GM19372 (cell line): Measurements from ENCODE around the gene BRD1.

Experiments used
- ATAC-seq: cut with Tn5 transposase; IDR thresholded peaks from one replicate; pipeline ENCODE4 v1.9.1; 2021; ENCODE audit warnings: mild to moderate bottlenecking, low read depth, moderate library complexity; ENCODE audit not compliant: unreplicated experiment

The BRD1 gene

DNA sequence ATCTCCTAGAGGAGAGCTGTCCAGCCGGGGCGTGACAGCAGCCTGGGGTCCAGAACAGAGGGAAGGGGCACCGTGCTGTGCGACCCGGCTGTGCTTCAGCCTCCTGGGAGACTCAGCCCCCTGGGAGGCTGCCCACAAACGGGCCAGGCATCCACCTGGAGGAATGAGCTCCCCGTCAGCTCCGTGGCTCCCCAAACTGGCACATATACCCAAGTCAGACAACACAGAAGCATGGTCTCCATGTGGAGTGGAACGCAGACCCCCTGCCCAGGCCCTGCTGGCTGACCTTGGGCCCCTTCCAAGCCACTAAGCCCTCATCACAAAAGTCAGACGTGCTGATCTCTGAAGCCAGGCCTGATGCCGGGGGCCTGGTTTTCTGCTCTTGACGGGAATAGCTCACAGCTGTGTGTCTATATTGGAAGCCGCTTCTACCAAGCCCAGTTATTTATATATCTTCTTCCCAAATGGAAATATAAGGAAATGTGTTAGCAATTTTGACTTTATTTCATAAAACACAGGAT, 91.7 kb downstream of the BRD1 start:
- ATAC-seq = no peak

DNA sequence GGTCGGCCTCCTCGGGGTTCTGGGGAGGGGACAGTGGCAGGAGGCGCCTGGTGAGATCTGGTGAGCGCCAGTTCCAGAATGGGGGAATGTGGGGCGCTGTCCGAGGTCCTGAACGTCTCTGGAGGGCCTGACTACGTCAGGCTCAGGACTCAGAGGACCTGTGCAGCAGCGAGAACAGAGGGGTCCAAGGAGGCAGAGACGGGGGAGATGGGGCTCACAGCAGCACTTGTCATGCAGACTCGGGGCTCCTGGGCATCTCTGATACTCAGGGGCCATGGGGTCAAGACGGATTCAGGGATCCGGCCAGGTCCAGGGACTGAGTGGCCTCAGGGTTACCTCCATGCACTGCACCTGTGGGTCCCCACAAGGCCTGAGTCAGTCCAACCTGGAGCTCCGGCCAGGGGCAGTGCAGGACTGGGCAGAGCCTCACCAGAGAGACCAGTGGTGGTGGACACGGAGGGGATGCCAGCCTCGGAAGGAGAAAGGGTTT, 92.2 kb downstream of the BRD1 start:
- ATAC-seq = no peak

DNA sequence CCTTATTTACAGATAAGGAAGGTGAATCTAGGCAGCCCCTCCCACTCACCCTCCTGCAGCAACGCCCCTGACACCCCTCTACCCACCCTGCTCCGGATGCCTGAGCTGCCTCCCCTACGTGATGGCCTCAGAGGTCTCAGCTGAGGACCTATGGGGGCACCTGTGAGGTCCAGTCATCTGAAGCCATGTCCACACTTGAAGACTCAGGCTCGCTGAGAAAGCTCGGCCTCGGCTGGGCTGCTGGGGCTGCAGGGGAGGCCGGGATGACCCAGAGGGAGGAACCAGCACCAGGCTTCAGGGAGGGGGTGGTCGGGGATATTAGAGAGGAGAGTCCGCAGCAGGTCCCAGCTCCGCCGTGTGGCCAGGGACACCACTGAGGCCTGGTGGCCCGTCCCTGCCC, 92.8 kb downstream of the BRD1 start:
- ATAC-seq = no peak

DNA sequence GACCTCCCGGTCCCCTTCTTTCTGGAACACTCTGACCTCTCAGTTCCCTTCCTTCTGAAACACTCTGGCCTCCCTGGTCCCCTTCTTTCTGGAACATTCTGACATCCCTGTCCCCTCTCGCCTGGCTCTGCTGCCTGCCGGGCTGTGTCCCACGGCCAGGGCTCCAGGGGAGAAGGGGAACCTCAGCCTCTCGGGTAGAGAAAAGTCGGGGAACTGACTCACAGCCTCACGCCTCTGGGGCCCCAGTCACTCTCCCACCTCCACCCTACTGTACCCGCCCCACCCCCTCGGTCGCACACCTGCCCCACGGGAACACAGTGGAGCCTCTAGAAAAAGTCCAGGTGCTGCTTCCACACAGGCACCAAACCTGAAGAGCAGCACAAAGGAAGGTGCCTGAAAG, 93.3 kb downstream of the BRD1 start:
- ATAC-seq = no peak

DNA sequence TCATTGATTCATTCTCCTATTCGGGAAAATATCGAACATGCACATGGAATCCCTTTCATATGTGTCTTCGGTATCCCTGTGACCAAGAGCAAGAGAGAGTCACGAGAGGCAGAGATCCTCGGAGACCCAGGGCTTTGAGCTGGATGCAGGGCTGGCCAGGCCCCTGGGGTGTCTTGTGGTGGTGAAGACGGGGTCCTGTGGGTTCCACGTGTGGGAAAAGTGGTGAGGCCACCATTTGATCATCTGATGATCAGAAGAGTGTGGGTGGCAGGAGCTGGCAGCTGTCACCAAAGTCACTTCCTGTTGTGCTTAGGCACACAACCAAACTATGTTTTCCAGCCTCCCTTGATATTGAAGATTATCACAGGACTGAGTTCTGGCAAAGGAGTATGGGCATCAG, 94.0 kb downstream of the BRD1 start:
- no peak for ATAC-seq

DNA sequence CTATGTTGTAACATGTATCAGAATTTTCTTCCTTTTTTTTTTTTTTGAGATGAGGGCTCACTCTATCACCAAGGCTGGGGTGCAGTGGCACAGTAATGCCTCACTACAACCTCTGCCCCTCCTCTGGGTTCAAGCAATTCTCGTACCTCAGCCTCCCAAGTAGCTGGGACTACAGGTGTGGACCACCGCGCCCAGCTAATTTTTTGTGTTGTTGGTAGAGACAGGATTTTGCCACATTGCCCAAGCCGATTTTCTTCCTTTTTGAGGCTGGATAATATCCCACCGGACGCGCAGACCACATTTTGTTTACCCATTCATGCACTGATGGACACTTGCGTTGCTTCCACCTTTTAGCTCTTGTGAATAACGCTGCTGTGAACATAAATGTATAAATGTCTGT, 97.0 kb downstream of the BRD1 start:
- no peak for ATAC-seq

DNA sequence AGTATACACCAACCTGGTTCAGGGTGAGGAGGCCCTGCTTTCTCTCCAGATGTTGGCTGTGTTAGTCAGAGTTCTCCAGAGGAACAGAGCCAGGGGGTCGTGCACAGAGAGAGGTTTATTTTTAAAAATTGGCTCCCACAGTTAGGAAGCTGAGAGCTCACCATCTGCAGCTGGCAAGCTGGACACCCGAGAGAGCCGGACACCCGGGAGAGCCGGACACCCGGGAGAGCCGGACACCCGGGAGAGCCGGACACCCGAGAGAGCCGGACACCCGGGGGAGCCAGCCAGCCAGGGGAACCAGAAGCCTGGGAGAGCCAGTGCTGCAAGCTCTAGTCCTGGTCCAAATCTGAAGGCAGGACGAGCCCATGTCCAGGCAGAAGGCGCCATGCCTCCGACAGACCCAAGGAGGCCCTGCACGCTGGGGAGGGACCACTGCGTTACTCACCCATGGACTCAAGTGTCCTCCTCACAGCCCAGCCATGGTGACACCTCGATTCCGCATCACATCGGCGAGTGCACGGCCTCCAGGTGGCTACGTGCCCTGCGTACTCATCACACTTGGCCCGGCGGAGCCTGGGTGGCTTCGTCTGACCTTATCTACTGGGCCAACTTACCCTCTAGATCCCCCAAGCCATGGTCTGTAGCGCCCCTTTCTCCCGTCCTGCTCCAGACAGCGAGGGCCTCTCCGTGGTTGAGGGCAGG, 99.0 kb downstream of the BRD1 start:
- no peak for ATAC-seq

DNA sequence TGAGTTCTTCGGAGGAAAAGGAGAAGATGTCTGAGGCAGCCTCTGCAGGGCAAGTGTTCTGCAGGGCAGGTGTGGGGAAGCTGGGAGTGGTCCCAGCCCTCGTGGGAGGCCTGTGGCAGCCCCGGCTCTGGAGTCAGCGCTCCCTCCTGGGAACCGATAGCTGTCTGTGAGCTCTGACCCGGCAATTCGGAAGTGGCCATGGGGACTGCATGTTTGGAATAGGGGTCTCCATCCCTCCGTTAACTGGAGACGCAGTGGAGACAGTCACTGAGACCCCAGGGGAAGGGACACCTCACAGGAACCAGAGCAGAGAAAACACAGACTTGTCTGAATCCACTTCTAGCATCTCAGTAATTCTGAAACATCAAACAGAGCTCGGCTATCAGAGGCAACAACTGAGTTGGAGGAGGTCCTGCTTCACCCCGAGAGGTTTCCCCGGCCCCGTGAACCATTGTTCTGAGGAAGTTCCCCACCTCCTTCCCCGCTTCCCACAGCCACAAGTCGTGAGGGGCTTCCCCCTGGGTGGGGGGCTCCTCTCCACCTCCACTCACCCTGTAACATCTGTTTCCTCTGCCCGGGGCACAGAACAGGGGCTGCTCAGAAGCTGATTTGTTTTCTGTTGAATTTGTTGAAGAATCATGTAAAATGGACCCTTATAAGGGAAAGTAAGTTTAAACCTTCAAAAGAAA, 99.6 kb downstream of the BRD1 start:
- no peak for ATAC-seq

DNA sequence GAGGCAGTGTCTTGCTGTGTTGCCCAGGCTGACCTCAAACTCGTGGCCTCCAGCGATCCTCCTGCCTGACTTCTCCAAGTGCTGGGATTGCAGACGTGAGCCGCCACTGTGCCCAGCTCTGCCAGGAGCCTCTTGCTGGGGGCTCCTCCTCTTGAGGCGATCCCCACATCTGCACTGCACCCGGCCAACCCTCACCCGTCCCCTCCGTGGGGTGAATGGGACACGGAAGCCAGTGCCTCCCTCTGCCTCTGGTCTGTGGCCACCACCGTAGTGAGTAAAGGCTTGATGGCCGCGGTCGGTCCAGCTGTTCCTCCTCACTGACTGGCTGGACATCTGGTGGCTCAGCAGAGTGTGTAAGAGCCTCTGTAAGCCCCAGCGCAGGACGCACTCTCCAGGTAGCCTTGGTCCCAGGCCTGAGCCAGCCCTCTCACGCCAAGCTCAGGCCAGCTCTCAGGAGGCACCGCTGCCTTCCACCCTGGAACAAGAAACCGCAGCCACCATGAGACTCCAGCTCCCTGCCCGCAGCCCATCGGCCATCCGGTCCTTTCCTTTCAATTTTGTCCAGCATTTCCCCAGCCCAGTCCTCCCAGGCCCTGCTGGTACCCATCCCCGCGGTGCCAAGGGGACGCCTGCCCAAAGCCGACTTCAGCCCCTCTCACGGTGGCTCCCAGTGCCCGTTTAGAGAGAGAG, 100.3 kb downstream of the BRD1 start:
- ATAC-seq = no peak

DNA sequence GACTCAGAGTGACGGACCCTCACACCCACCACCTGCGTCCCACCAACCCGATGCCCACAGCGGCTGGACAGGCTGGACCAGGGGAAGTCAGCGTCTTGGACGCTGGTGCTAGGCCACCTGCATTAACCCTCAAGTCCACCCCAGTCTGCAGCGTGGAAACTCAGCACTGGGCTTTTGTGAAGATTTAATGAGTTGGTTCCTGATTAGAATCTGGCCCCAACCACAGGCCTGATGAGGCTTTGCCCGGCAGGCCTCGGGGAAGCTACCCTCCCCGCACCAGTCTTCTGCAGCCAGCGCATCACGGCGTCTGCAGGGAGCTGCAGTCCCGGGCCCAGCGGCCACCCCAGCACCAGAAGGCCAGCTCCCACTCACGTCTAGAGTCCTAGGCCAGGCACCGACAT, 101.0 kb downstream of the BRD1 start:
- no peak for ATAC-seq

DNA sequence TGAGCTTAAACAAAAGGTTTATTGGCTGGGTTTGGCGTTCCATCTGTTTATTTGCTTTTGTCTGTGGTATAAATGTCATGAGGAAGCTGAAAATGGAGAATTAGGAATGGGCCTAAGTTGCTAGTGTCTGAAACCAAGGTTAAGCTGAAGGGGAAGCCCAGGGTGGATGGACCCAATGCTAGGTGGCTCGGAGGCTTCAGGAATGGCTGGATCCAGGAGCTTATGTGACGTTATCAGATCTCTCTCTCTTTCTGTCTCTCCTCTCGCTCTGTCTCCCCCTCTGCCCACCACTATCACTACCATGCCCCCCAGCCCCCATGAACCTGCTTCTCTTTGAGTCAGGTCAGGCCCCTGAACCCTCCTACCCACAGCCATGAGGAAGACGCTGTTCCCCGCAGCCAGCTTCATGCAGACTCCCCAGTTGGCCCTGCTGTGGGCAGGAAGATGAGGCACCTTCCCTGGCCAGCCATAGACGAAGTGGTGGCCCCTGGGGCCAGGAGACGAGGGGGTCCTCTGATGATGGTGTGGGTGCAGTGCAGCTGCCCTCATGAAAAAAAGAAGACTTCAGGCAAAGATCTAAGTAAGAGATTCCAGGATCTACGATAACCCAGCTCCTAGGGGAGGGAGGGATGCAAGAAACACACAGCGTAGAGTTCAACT, 101.5 kb downstream of the BRD1 start:
- no peak for ATAC-seq

DNA sequence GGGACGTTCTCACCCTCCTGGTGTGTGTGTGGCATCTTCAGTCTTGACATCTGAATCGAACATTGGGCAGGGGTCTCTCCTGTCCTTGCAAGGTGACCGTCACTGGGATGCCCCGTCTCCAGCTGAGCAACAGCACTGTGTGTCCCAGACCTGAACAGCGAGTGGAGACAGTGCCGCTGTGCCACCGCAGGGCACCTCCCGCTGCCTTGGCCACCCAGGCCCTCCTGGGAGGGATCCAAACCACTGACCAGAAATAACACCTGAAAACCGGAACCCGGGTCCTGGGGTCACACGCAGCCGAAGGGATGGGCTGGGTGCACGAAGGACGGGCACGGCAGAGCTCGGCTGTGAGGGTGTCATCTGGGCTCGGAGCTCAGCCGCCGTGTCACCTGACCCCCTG, 102.2 kb downstream of the BRD1 start:
- no peak for ATAC-seq

DNA sequence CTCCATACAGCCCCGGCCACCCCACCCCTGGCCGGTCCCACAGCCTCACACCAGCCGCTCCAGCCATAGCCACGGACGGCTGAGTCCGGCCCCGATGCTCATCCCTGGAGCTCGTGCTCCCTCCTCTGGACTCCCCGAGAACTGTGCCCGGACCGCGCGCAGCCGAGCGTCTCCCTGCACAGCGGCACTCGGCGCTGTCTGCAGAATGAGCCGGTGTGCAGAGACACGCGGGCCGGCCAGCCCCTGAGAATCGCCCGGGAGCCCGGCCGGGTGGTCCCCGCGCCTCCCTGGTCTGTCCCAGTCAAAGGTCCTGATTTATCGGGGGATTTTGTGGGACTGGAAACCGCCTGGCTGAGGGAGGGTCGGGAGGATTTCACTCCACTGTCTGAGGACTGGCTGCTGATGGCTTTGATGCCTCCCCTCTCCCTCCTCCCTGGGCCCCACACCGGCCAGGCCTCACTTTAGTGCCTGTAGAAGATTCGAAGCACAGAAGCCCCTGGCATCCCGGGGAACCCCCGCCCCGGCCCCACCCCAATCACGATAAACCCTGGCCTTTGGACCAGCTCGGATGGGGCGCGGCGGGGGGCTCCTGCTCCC, 102.7 kb downstream of the BRD1 start:
- ATAC-seq = no peak

DNA sequence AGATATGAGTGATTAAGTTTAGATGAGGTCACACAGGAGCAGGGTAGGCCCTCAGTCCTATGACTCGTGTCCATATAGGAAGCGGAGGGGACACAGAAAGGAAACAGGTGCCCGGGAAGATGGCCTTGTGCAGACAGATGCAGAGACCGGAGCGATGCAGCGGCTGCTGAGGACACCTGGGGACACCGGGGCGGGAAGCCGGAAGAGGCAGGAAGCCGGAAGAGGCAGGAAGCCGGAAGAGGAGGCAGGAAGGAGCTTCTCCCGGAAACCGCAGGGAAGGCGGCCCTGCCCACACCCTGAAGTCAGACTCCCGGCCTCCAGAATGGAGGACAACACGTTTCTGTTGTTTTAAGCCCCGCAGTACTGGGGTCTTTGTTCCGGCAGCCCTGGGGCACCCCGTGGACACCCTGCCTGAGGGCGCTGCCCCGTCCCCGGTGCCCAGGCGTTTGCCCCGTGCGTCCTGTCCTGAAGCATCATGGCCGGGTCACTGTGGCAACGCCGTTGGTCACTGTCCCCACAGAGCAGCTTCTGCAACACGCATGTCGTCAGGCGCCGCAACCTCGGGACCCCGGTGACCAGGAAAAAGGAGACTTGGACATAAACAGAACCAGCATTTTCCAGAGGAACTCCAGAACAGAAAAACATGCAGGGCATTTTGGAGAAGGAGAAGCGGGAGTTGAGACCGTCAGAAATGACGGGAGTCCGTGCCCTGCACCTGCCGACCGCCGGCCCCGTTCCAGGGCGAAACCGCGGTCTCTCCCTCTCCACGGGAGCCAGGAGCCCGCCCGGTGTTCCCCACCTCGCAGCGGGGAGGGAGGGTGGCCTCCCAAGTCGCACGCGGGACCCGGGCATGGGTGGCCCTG, 103.4 kb downstream of the BRD1 start:
- ATAC-seq = no peak

DNA sequence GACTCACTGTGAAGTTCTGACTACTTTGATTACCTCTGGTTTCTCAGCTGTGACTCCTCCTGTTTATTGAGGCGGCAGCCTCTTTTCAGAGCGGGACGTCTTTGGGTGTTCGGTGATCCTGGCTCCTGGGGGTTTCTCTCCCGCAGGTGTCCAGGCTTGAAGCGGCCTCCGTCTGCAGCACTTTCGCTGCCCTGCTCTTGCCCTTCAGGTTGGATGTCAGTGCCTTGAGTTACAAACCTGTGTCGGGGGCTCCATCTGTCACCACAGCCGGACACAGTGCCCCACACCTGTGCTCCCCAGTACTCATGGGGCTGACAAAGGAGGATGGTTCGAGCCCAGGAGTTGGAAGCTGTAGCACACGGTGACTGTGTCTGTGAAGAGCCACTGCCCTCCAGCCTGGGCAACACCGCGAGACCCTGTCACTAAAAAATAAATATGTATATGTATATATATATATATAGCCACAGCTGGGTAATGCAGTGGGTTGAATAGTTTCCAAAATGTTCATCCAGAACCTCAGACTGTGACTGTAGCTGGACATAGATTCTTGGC, 104.1 kb downstream of the BRD1 start:
- no peak for ATAC-seq
